ENCODE measurements around the gene TENT4A.

DNA sequence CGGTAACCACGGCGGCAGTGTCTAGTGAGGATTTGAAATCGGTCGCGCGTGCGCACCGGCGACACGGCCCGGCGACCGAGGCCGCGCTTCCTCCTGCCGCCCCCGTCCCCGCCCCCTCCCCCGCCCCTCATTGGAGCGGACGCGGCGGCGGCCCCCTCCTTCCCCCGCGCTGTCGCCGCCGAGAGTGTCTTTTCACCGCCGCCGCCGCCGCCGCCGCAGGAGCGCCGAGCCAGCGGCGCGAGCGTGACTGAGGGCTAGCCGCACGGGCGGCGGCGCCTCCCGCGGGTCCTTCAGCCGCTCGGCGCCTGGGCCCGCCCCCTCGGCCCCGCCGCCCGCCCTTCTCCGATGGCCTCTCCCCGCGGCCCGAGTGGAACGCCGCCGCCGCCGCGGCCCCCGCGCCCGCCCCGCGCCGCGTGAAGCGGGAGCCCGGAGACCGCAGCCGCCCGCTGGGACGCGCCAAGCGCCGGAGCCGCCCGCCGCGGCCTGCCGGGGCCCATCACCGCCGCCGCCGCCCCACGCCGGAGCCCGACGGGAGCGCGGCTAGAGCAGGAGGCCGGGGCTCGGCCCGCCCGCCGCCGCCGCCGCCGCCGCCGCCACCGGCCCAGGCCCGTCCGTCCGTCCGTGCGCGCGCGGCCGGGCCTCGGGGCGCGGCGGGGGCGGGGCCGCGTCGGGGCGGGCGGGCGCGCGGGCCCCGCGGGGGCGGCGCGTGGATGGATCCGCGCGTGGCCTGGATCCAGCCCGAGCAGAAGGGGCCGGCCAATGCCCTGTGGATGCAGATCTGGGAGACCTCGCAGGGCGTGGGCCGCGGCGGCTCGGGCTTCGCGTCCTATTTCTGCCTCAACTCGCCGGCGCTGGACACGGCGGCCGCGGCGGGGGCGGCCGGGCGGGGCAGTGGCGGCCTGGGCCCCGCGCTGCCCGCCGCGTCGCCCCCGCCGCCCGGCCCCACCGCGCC is at the start of gene TENT4A:
- no peak for TF ChIP-seq POLR2A (IDR thresholded peaks at IDR 0.05)
- TF ChIP-seq, protein P1, sequence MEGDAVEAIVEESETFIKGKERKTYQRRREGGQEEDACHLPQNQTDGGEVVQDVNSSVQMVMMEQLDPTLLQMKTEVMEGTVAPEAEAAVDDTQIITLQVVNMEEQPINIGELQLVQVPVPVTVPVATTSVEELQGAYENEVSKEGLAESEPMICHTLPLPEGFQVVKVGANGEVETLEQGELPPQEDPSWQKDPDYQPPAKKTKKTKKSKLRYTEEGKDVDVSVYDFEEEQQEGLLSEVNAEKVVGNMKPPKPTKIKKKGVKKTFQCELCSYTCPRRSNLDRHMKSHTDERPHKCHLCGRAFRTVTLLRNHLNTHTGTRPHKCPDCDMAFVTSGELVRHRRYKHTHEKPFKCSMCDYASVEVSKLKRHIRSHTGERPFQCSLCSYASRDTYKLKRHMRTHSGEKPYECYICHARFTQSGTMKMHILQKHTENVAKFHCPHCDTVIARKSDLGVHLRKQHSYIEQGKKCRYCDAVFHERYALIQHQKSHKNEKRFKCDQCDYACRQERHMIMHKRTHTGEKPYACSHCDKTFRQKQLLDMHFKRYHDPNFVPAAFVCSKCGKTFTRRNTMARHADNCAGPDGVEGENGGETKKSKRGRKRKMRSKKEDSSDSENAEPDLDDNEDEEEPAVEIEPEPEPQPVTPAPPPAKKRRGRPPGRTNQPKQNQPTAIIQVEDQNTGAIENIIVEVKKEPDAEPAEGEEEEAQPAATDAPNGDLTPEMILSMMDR (IDR thresholded peaks at IDR 0.05): no peak
